OCI-LY3 (cell line): ENCODE data around the gene EMILIN3.

Experiments used
- H2AFZ ChIP-seq: fragments of 200-600, 300-600 bp; shearing (Covaris generic); 2 replicates; pipeline ENCODE4 v1.6.0; 2014; ENCODE audit warnings: antibody characterized with exemption, low read depth, low read length
- H3K27ac ChIP-seq: fragments of 200-600, 300-600 bp; sonication (generic); 2 replicates; pipeline ENCODE4 v1.5.1; 2014; ENCODE audit warnings: mild to moderate bottlenecking, low read length, moderate library complexity, mixed read lengths
- H3K27me3 ChIP-seq: fragments of 200-600, 300-600 bp; sonication (generic); 2 replicates; pipeline ENCODE4 v1.6.1; 2014; ENCODE audit warnings: low read depth, low read length, mixed read lengths
- H3K36me3 ChIP-seq: fragments of 200-600, 300-600 bp; sonication (generic); replicated peaks from 2 replicates; pipeline ENCODE3; 2014; ENCODE audit warnings: low read depth, low read length, mixed read lengths
- H3K4me1 ChIP-seq: fragments of 300-600, 200-600 bp; sonication (generic); 2 replicates; pipeline ENCODE4 v1.6.1; 2014; ENCODE audit warnings: low read length, mixed read lengths
- H3K4me2 ChIP-seq: fragments of 200-600, 300-600 bp; sonication (generic); 2 replicates; pipeline ENCODE4 v1.6.1; 2014; ENCODE audit warnings: low read length, mixed read lengths
- H3K4me3 ChIP-seq: fragments of 300-600, 200-600 bp; sonication (generic); 2 replicates; pipeline ENCODE4 v1.5.1; 2014; ENCODE audit warnings: antibody characterized with exemption, mild to moderate bottlenecking, low read length, moderate library complexity
- H3K79me2 ChIP-seq: fragments of 300-600, 200-600 bp; shearing (Covaris generic); 2 replicates; pipeline ENCODE4 v1.6.1; 2014; ENCODE audit warnings: mild to moderate bottlenecking, low read length, mixed read lengths
- H3K9ac ChIP-seq: fragments of 300-600, 200-600 bp; shearing (Covaris generic); 2 replicates; pipeline ENCODE4 v1.6.0; 2014; ENCODE audit warnings: mild to moderate bottlenecking, low read length, moderate library complexity
- H3K9me3 ChIP-seq: fragments of 200-600, 300-600 bp; shearing (Covaris generic); 2 replicates; pipeline ENCODE4 v1.6.1; 2014; ENCODE audit warnings: low read length, mixed read lengths; ENCODE audit not compliant: insufficient read depth
- H4K20me1 ChIP-seq: fragments of 200-600, 300-600 bp; sonication (generic); 2 replicates; pipeline ENCODE4 v1.6.1; 2016; ENCODE audit warnings: low read length, mixed read lengths; ENCODE audit not compliant: insufficient read depth
- EZH2phosphoT487 ChIP-seq: fragments of 200-600 bp; shearing (Covaris generic); IDR thresholded peaks from 2 replicates; pipeline ENCODE4 v1.6.1; 2018; ENCODE audit warnings: antibody characterized with exemption, mixed run types, low read depth
- TF ChIP-seq, protein P1 (sequence below): fragments of 200-600, 300-600 bp; sonication (generic); IDR thresholded peaks from 2 replicates; pipeline ENCODE4 v1.5.1; 2014; ENCODE audit warnings: antibody characterized with exemption, low read length, low read depth

The EMILIN3 gene, protein sequence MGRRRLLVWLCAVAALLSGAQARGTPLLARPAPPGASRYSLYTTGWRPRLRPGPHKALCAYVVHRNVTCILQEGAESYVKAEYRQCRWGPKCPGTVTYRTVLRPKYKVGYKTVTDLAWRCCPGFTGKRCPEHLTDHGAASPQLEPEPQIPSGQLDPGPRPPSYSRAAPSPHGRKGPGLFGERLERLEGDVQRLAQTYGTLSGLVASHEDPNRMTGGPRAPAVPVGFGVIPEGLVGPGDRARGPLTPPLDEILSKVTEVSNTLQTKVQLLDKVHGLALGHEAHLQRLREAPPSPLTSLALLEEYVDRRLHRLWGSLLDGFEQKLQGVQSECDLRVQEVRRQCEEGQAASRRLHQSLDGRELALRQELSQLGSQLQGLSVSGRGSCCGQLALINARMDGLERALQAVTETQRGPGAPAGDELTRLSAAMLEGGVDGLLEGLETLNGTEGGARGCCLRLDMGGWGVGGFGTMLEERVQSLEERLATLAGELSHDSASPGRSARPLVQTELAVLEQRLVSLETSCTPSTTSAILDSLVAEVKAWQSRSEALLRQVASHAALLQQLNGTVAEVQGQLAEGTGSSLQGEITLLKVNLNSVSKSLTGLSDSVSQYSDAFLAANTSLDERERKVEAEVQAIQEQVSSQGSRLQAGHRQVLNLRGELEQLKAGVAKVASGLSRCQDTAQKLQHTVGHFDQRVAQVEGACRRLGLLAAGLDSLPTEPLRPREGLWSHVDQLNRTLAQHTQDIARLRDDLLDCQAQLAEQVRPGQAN

DNA sequence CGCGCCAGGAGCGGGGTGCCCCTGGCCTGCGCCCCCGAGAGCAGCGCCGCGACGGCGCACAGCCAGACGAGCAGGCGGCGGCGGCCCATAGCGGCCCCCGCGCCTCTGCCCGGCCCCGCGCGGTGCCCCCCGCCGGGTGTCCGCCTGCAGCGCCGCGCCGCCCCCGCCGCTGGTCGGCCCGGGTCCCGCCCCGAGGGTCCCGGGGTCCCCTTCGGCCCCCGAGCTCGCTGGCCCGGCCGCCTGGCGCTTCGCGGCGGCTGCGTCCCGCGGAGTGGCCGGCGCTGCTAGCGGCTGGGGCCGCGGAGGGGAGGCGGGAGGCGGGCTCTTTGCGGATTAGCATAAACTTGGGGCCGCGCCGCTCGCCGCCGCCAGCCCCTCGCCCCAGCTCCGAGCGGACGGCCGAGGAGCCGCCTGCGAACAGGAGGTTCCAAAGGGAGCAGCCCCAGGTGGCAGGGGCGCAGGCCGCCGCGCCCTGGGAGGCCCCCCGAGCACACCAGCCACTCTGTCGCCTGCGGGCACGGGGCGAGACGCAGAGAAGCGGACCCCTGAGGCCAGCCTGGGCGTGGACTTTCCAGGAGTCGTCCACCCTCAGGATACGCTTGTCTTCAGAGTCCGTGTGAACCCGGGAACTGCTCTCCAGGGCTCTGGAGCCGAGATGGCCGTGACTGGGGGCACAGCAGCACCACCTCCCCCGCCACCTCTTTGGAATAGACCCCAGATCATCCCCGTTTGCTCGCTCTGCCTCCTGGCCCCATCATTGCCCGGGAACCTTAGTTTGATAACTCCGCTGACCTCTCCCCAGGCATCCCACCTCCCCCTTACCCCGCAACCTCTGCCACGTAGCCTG is at the start of gene EMILIN3:
EMILIN3 (minus strand) TSS at position 273 of the 847 bp plus-strand sequence; CDS start at position 89, 184 bp downstream.
- Histone ChIP-seq H3K4me3 (no peak within 1 kb of the TSS), H3K79me2 (no peaks in the 10 kb centered on the region), H3K9ac (no peak within 1 kb of the TSS), H3K27me3 (0 out of 2 replicates have a peak, but pooled peaks cover 3% of the 10 kb centered on the region), H3K4me2 (no peak within 1 kb of the TSS), H4K20me1 (no peaks in the 10 kb centered on the region), H3K4me1 (peaks cover 15% of the 10 kb centered on the region), H3K36me3 (no peaks in the 10 kb centered on the region), H2AFZ (no peak within 1 kb of the TSS), H3K9me3 (no peaks in the 10 kb centered on the region), H3K27ac (no peak within 1 kb of the TSS)
- TF ChIP-seq EZH2phosphoT487: no peak
- TF ChIP-seq, protein P1, sequence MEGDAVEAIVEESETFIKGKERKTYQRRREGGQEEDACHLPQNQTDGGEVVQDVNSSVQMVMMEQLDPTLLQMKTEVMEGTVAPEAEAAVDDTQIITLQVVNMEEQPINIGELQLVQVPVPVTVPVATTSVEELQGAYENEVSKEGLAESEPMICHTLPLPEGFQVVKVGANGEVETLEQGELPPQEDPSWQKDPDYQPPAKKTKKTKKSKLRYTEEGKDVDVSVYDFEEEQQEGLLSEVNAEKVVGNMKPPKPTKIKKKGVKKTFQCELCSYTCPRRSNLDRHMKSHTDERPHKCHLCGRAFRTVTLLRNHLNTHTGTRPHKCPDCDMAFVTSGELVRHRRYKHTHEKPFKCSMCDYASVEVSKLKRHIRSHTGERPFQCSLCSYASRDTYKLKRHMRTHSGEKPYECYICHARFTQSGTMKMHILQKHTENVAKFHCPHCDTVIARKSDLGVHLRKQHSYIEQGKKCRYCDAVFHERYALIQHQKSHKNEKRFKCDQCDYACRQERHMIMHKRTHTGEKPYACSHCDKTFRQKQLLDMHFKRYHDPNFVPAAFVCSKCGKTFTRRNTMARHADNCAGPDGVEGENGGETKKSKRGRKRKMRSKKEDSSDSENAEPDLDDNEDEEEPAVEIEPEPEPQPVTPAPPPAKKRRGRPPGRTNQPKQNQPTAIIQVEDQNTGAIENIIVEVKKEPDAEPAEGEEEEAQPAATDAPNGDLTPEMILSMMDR: no peak

DNA sequence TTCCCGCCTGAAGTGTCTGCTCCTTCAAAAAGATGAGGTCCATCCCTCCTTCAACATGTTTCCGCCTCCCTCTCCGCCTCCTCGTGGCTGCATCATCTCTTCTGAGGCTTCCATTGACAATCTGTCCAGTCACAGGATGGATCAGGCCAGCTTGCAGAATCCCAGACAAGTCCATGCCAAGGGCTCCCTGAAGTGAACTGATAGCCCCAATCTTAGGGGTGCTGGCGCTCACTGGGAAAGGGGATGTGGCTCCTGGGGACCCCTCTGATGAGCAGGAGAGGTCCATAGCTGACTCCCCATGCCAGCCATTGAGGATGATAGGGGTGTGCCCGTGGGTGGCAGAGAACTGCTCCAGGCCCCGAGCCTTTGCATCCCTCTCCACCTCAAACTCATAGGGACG is 48.6 kb upstream of the EMILIN3 start:
- no peak overlapping the region for H3K27ac ChIP-seq
- TF ChIP-seq EZH2phosphoT487: no peak
- TF ChIP-seq, protein P1: no peak
- H3K4me2 ChIP-seq: no peak overlapping the region
- H3K4me1 ChIP-seq: peaks cover 5% of the 10 kb centered on the region; the same call in 1 of the 2 replicates
- H2AFZ ChIP-seq: no peak overlapping the region
- H3K36me3 ChIP-seq: peaks cover 90% of the 10 kb centered on the region
- H3K9me3 ChIP-seq: no peaks in the 10 kb centered on the region
- no peak overlapping the region for H3K9ac ChIP-seq
- no peaks in the 10 kb centered on the region for H4K20me1 ChIP-seq
- H3K27me3 ChIP-seq: no peaks in the 10 kb centered on the region
- no peaks in the 10 kb centered on the region for H3K79me2 ChIP-seq
- H3K4me3 ChIP-seq: no peak overlapping the region

DNA sequence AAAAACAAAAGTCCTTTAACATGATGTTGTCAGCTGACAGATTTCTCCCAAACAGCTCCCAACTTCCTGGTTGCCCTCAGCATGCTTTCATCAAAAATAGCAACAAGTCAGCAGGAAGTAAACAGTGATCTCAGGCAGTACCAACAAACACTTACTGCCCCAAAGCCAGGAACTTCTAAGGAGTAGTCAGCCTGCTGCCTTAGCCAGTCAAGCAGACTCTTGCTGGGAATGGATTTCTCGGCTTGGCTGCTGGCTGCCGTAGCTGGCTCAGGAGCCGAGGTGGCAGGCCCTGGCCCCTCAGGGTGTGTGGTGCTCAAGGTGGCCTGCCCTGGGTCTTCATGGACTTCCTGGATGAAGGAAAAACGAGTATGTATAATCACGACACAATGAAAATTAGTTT is 46.6 kb upstream of the EMILIN3 start:
- Histone ChIP-seq H3K27ac (no peak overlapping the region), H3K4me1 (peaks cover 5% of the 10 kb centered on the region; the same call in 1 of the 2 replicates), H2AFZ (no peak overlapping the region), H3K4me2 (no peak overlapping the region), H3K9me3 (no peaks in the 10 kb centered on the region), H3K4me3 (no peak overlapping the region), H3K27me3 (no peaks in the 10 kb centered on the region), H3K9ac (no peak overlapping the region), H4K20me1 (no peaks in the 10 kb centered on the region), H3K36me3 (peaks cover 93% of the 10 kb centered on the region), H3K79me2 (no peaks in the 10 kb centered on the region)
- TF ChIP-seq, protein P1: no peak
- TF ChIP-seq EZH2phosphoT487: no peak
